ENCODE data around the gene CST7. TPM values are rescaled to one million over a fixed set of nuclear protein-coding genes. Genes with fewer than 3 reads are reported as not detected.

The CST7 gene
- total RNA-seq, 2 donors from 2014 or later, result not detected

DNA sequence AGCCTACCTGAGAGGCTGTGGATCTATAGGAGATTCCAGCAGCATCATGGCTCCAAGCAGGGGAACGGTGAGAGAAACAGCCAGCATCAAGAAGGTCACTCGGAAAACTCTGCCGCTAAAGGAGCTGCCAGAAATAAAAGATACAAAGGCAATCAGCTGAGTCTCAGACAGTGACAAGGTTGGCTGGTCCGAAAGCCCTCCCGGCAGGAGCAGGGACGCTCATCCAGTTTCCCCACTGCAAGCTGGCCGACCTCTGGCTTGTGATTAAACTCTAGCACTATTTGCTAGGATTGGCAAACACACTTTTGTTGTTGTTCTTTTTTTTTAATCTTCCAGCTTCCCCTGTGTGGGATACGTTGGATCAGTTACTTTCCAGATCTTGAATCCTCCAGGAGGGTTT lies 34.8 kb downstream of the CST7 start:
- TF ChIP-seq, protein P1, sequence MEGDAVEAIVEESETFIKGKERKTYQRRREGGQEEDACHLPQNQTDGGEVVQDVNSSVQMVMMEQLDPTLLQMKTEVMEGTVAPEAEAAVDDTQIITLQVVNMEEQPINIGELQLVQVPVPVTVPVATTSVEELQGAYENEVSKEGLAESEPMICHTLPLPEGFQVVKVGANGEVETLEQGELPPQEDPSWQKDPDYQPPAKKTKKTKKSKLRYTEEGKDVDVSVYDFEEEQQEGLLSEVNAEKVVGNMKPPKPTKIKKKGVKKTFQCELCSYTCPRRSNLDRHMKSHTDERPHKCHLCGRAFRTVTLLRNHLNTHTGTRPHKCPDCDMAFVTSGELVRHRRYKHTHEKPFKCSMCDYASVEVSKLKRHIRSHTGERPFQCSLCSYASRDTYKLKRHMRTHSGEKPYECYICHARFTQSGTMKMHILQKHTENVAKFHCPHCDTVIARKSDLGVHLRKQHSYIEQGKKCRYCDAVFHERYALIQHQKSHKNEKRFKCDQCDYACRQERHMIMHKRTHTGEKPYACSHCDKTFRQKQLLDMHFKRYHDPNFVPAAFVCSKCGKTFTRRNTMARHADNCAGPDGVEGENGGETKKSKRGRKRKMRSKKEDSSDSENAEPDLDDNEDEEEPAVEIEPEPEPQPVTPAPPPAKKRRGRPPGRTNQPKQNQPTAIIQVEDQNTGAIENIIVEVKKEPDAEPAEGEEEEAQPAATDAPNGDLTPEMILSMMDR (conservative IDR thresholded peaks at IDR 0.05), result no peak
- WGBS, 2 experiments (ENCODE audit: insufficient coverage in 1 of 2, insufficient read length in 1 of 2), result 80 to 85% methylated on average over 7 to 8 of the region's 8 CpGs
- Mint-ChIP-seq H3K4me3 (no peak overlapping the region), H3K27me3 (ENCODE audit: insufficient read depth) (no peaks in the 10 kb centered on the region), H3K9me3 (peaks cover 17% of the 10 kb centered on the region), H3K36me3 (ENCODE audit: low read depth) (peaks cover 42% of the 10 kb centered on the region), H3K4me1 (no peaks in the 10 kb centered on the region), H3K27ac (no peak overlapping the region)
- Histone ChIP-seq H3K36me3 (ENCODE audit: control insufficient read depth, insufficient read depth, low read length) (peaks cover 30% of the 10 kb centered on the region), H3K9ac (ENCODE audit: extremely low read depth, low read length, poor library complexity, severe bottlenecking) (no peak overlapping the region), H3K9me3 (ENCODE audit: control insufficient read depth, low read length) (peaks cover 9% of the 10 kb centered on the region), H3K4me3 (ENCODE audit: low read length) (no peak overlapping the region), H3K27ac (ENCODE audit: low read depth, low read length) (no peak overlapping the region), H3K27me3 (ENCODE audit: control insufficient read depth, insufficient read depth, low read length, poor library complexity, severe bottlenecking) (no peaks in the 10 kb centered on the region), H3K4me1 (ENCODE audit: control insufficient read depth, insufficient read depth, low read length) (no peaks in the 10 kb centered on the region)
- DNase-seq, result peak; percentile 24

DNA sequence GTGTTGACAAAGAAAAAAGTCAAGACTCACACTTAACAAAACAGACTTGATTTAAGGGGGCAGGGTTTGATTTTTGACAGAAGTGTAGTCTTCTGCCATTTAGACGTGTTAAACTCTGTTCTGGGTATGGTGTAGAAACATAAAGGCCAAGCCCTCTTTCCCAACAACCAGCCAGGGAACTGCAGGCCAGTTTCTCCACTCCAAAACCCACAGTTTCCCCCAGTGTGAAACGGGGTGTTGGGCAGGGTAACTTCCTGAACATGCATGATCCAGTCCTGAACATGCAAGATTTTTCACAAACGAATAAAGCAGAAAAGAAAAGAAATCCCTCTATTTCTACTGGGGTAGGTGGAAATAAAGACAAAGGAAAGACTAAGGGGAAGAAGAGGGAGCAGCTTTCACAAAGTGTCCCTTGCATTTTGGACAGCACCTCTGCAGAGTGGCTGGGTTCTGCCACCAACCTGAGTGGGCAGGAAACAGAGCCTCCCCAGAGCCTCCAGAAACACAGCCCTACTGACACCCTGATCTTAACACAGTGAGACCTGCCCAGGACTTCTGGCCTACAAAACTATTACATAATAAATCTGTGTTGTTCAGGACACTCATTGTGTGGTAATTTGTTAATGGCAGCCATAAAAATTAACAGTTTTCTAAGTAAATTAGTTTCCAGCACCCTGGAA lies 36.0 kb downstream of the CST7 start:
- WGBS, 2 experiments (ENCODE audit: insufficient coverage in 1 of 2, insufficient read length in 1 of 2), result 82 to 97% methylated on average over 2 of the region's 3 CpGs
- Histone ChIP-seq H3K4me1 (ENCODE audit: control insufficient read depth, insufficient read depth, low read length) (no peaks in the 10 kb centered on the region), H3K9ac (ENCODE audit: extremely low read depth, low read length, poor library complexity, severe bottlenecking) (no peak overlapping the region), H3K27ac (ENCODE audit: low read depth, low read length) (no peak overlapping the region), H3K27me3 (ENCODE audit: control insufficient read depth, insufficient read depth, low read length, poor library complexity, severe bottlenecking) (no peaks in the 10 kb centered on the region), H3K4me3 (ENCODE audit: low read length) (no peak overlapping the region), H3K36me3 (ENCODE audit: control insufficient read depth, insufficient read depth, low read length) (peaks cover 30% of the 10 kb centered on the region), H3K9me3 (ENCODE audit: control insufficient read depth, low read length) (peaks cover 9% of the 10 kb centered on the region)
- peaks cover 30% of the 10 kb centered on the region for H3K36me3 Mint-ChIP-seq (ENCODE audit: low read depth)
- no peak overlapping the region for H3K4me3 Mint-ChIP-seq
- H3K4me1 Mint-ChIP-seq, result no peaks in the 10 kb centered on the region
- TF ChIP-seq, protein P1 (conservative IDR thresholded peaks at IDR 0.05), result no peak
- H3K9me3 Mint-ChIP-seq, result peaks cover 5% of the 10 kb centered on the region
- peak; percentile 11 for DNase-seq
- no peak overlapping the region for H3K27ac Mint-ChIP-seq
- H3K27me3 Mint-ChIP-seq (ENCODE audit: insufficient read depth), result no peaks in the 10 kb centered on the region

DNA sequence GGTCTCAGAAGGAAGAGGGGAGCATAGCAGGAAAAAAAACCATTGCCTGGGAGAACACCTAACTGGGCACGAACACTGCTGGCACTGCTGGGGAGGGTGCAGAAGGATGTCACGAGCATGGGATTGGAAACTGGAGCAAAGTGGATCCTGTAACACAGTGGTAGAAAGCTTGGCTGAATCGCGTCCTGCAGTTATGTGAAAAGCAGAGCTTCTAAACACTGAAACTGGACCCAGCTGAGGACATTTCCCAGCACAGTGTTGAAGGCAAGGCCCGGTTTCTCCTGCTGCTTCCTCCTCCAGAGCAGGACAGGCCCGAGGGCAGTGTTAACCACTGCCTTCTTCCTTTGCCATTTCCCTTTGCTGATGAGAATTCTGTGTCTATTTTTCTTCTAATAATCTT lies 36.7 kb downstream of the CST7 start:
- peaks cover 3% of the 10 kb centered on the region for H3K4me1 Mint-ChIP-seq
- peak; percentile 16 for DNase-seq
- H3K27me3 ChIP-seq (ENCODE audit: control insufficient read depth, insufficient read depth, low read length, poor library complexity, severe bottlenecking), result no peaks in the 10 kb centered on the region
- no peak overlapping the region for H3K27ac ChIP-seq (ENCODE audit: low read depth, low read length)
- no peaks in the 10 kb centered on the region for H3K9me3 Mint-ChIP-seq
- 77 to 83% methylated on average over 6 of the region's 6 CpGs for WGBS, 2 experiments (ENCODE audit: insufficient coverage in 1 of 2, insufficient read length in 1 of 2)
- H3K4me3 Mint-ChIP-seq, result no peak overlapping the region
- no peaks in the 10 kb centered on the region for H3K27me3 Mint-ChIP-seq (ENCODE audit: insufficient read depth)
- H3K4me1 ChIP-seq (ENCODE audit: control insufficient read depth, insufficient read depth, low read length), result no peaks in the 10 kb centered on the region
- TF ChIP-seq, protein P1 (conservative IDR thresholded peaks at IDR 0.05), result no peak
- no peak overlapping the region for H3K9ac ChIP-seq (ENCODE audit: extremely low read depth, low read length, poor library complexity, severe bottlenecking)
- H3K27ac Mint-ChIP-seq, result no peak overlapping the region
- H3K4me3 ChIP-seq (ENCODE audit: low read length), result no peak overlapping the region
- H3K9me3 ChIP-seq (ENCODE audit: control insufficient read depth, low read length), result peaks cover 3% of the 10 kb centered on the region
- peaks cover 23% of the 10 kb centered on the region for H3K36me3 Mint-ChIP-seq (ENCODE audit: low read depth)
- H3K36me3 ChIP-seq (ENCODE audit: control insufficient read depth, insufficient read depth, low read length), result peaks cover 23% of the 10 kb centered on the region
